GM12865 (cell line): Measurements from ENCODE around the gene PPP1R3F.
A peak's percentile ranks its signal among the peaks of the same experiment; 100 is the strongest.

Experiments used
- DNase-seq: peaks from one replicate; pipeline ENCODE4 v3.0.0; 2010; ENCODE audit warnings: low read depth
- H3K4me3 ChIP-seq: 2 replicates; pipeline ENCODE4 v1.5.1; 2011; ENCODE audit warnings: mild to moderate bottlenecking, low read depth, low read length, control low read depth
- TF ChIP-seq, protein P1 (sequence below): IDR thresholded peaks from 2 replicates; pipeline ENCODE4 v1.5.1; 2011; ENCODE audit warnings: low read length, control low read depth, low read depth, inconsistent platforms; ENCODE audit not compliant: insufficient read depth; ENCODE audit errors: missing control alignments

The PPP1R3F gene

DNA sequence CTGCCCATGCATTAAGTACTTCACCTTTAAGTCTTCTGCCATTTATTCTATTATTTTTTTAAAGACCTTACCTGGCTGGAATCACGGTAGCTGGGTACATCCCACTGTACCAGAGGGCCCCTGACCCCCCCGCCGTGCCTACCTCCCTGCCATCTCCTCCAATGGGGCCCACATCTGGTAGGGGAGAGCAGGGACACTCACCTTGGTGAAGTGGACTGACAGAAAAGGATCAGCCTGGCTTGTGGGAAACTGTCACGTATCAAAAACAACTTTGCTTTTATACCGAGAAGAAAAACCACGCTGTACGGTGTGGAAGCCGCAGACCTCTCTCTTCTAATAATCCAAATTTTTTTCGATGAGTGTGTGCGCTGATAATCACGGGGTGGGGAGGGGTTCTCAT lies 5.1 kb upstream of the PPP1R3F start, which contains the start of gene FOXP3:
Gene FOXP3, minus strand, starts transcription at position 251 of the 400 bp plus-strand sequence. CDS start 6,205 bp downstream, outside the sequence.
- DNase-seq = no peak
- no peak within 1 kb of the TSS for H3K4me3 ChIP-seq
- TF ChIP-seq, protein P1, sequence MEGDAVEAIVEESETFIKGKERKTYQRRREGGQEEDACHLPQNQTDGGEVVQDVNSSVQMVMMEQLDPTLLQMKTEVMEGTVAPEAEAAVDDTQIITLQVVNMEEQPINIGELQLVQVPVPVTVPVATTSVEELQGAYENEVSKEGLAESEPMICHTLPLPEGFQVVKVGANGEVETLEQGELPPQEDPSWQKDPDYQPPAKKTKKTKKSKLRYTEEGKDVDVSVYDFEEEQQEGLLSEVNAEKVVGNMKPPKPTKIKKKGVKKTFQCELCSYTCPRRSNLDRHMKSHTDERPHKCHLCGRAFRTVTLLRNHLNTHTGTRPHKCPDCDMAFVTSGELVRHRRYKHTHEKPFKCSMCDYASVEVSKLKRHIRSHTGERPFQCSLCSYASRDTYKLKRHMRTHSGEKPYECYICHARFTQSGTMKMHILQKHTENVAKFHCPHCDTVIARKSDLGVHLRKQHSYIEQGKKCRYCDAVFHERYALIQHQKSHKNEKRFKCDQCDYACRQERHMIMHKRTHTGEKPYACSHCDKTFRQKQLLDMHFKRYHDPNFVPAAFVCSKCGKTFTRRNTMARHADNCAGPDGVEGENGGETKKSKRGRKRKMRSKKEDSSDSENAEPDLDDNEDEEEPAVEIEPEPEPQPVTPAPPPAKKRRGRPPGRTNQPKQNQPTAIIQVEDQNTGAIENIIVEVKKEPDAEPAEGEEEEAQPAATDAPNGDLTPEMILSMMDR = no peak

DNA sequence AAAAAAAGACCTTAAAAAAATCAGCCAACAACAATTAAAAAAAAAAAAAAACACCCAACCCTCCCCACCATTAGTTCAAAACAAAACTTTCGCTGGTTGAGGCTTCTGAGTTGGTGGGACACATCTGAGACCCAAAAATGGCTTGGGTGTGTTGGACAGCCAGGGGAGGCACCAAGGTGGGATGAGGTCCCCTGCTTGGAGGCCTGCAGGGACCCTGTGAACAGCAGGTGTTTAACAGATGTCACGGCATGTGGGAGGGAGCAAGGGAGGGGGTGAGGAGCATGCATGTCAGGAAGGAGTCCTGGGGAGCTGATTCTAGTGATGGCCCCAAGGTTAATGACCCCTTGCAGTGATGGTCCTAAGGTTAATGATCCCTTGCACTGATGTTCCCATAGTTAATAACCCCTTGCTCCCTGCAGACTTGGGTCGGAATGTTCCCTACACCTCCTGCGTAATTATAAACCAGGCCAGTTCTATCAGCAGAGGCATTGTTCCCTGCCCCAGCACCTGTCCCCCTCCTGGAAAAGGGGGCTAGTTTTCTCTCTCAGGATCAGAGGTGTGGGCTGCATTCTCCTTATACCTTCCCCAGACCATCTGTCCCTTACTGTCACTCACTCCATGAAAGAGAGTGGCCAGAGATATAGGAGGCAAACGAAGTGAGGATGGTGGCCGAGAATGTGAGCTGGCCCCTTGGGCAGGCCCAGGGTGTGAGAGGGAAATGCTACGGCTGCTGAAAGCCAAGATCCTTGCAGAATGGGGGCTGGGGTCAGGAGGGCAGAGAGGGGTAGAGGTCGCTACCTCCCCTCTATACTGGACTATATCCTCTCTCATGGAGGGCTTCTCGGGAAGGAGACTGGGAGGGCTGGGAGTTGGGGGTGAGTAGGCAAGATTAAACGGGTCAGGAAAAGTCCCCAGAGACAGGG lies 2.8 kb upstream of the PPP1R3F start:
- TF ChIP-seq, protein P1 = no peak
- no peak for DNase-seq
- no peak overlapping the region for H3K4me3 ChIP-seq

DNA sequence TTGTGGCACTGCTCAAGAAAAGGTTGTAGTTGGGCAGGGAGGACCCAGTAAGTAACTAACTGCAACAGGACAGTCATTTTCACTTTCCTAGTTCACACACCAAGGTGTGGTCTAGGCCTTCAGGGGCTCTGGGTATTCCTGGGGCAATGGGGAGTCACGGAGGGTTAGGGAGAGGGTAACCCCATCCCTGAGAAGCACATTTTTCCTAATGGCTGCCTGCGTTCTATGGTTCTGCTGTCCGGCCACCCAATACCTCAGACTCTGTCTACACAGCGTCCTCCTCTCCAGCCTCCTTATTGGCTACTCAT lies 937 bp upstream of the PPP1R3F start:
- TF ChIP-seq, protein P1 = no peak
- H3K4me3 ChIP-seq = peak overlapping the region; percentile 71
- DNase-seq = no peak

DNA sequence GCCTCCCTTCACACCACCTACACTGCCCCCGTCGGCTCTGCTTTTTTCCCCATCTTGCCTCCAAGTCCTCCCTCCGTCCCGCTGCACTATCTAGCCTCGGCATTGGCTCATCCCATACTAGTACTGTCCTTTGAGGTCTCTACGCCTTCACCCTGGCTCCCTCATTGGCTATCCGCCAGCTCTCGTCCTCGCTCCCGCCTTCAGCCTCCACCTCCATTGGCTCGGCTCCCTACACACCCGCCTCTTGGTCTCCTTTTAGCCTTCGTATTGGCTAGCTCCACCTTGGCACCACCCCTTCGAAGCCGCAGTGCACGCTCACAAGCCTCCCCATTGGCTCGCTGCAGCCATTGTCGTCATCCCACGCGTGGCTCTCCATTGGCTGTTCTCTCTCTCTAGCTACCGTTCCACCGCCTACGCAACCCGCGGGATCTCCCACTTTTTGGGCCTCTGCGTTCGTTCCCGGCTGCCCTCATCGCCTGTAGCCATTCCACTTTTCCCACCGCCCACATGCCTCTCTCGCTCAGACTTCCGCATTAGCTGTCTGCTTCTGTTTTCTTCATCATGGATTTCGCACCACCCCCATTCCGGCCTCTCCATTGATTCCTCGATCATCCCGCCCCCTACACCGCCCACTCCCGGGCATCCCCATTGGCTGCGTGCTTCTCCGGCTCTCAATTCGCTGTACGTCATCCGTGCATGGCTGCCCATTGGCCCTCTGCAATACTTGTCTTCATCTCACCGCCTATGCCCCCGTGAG lies 405 bp upstream of the PPP1R3F start:
- TF ChIP-seq, protein P1 = no peak
- H3K4me3 ChIP-seq = peak overlapping the region; percentile 71

DNA sequence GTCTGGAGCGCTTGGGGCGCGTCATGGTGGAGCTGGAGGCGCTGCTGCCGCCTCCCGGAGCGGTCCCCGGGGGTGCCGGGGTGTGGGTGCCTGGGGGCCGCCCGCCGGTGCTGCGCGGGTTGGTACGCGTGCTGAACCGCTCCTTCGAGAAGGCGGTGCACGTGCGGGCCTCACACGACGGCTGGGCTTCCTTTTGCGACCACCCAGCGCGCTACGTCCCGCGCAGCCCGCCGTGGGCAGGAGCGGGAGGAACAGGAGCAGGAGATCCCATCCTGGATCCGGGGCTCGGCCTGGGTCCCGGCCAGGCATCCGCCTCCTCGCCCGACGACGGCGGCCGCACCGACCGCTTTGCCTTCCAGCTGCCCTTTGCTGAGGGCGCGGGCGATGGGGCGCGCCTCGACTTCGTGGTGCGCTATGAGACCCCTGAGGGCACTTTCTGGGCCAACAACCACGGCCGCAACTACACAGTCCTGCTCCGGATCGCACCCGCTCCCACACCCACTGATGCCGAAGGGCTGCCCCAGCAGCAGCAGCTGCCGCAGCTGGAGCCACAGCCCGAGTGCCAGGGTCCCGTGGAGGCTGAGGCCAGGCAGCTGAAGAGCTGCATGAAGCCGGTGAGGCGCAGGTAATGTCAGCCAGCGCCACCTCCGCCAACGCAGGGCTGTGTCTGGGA lies 792 bp downstream of the PPP1R3F start:
- peak overlapping the region; percentile 72 for H3K4me3 ChIP-seq
- TF ChIP-seq, protein P1 = no peak
- no peak for DNase-seq

More for the DNA sequence above, 405 bp upstream of the PPP1R3F start:
- peak; percentile 98 for DNase-seq

DNA sequence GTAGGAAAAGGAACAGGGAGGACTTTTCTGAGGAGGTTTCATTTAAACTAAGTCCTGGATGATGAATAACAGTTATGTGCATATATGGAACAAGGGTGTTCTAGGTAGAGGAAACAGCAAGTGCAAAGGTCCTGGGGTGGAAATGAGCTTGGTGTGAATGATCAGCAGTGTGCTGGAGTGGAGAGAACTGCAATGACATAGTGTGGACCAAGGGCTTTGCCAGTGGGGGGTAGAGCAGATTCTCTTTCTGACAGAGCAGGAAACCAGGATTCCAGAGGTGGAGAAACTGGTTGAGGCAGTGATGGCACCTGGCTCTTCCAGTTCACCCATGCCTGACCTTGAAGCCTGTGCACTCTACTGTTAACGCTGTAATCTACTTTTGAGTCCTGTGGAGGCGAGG lies 1.7 kb downstream of the PPP1R3F start:
- TF ChIP-seq, protein P1 = no peak
- DNase-seq = no peak
- H3K4me3 ChIP-seq = peak overlapping the region; percentile 72; the same call in 1 of the 2 replicates
